IPS-15b (cell line): ENCODE data around the gene PLXNA2.

ENCODE experiments used
- H3K27me3 ChIP-seq: one replicate; pipeline ENCODE4 v1.6.1; 2013; ENCODE audit warnings: low read length; ENCODE audit not compliant: control insufficient read depth, insufficient read depth
- H3K36me3 ChIP-seq: one replicate; pipeline ENCODE4 v1.6.1; 2013; ENCODE audit warnings: low read length; ENCODE audit not compliant: control insufficient read depth, insufficient read depth
- H3K4me1 ChIP-seq: one replicate; pipeline ENCODE4 v1.6.1; 2013; ENCODE audit warnings: mild to moderate bottlenecking, low read length; ENCODE audit not compliant: control insufficient read depth, insufficient read depth
- H3K4me3 ChIP-seq: one replicate; pipeline ENCODE4 v1.5.1; 2013; ENCODE audit warnings: low read depth, low read length
- H3K9ac ChIP-seq: one replicate; pipeline ENCODE4 v1.6.1; 2013; ENCODE audit warnings: low read depth, mild to moderate bottlenecking, low read length
- H3K9me3 ChIP-seq: one replicate; pipeline ENCODE4 v1.6.1; 2013; ENCODE audit warnings: mild to moderate bottlenecking, low read length; ENCODE audit not compliant: control insufficient read depth, insufficient read depth

PLXNA2 gene

DNA sequence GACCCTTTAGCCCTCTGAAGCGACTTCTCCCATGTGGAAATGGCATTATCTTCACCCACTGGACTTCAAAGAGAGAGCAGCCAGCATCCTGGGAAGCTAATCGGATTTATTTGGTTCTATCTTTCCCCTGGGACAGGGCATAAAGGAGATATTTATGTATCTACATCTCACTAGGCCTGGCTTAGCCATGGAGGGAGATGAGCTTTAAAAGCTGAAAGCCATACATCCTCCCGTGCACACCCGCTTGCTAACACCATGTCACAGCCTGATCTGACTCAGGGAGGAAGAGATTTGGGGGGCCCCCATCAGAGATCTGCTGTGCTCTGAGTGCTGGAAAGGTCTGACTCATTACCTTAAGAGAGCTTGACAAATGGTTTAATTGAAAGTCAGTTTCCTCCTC, 155.9 kb downstream of the PLXNA2 start:
- Histone ChIP-seq H3K4me3 (no peak overlapping the region), H3K4me1 (no peaks in the 10 kb centered on the region), H3K36me3 (no peaks in the 10 kb centered on the region), H3K9me3 (no peaks in the 10 kb centered on the region), H3K9ac (no peak overlapping the region), H3K27me3 (no peaks in the 10 kb centered on the region)

DNA sequence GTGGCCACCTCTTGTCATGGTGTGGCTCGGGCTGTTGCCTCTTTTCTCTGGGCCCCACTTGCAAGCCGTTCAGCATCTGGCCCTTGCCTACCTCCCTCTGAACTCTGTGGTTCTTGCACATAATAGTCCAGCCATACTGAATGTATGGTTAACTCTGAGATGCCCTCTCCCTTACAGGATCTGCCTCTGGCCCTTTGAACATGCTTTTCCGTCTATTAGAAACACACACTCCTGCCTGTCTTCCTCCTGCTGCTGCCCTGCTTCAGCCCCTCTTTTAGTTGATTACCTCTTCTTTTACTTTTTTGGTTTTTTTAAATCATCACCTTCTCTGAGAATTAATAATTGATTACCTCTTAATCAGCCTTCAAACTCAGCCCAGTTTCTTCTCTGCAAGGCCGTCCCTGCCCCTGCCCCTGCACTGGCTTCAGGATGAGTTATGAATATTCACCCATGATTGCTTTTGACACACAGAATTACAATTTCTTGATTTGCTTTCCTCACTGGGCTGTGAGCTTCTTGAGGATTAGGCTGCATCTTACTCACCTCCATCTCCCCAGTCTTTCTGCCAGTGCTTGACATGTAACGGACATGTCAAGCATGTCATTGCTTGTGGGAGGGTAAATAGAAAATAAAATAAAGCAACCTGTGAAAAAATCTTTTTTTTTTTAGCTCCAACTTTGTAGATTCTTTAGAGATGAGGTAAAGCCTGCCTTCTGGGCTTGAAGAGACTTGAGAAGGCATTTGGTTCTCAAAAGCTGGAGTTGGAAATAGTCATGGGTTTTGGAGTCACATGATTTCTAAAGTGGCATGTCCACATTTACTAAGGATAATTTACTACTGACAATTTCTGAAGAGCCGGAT, 158.3 kb downstream of the PLXNA2 start:
- Histone ChIP-seq H3K9me3 (no peaks in the 10 kb centered on the region), H3K4me3 (no peak overlapping the region), H3K27me3 (no peaks in the 10 kb centered on the region), H3K4me1 (no peaks in the 10 kb centered on the region), H3K9ac (no peak overlapping the region), H3K36me3 (no peaks in the 10 kb centered on the region)

DNA sequence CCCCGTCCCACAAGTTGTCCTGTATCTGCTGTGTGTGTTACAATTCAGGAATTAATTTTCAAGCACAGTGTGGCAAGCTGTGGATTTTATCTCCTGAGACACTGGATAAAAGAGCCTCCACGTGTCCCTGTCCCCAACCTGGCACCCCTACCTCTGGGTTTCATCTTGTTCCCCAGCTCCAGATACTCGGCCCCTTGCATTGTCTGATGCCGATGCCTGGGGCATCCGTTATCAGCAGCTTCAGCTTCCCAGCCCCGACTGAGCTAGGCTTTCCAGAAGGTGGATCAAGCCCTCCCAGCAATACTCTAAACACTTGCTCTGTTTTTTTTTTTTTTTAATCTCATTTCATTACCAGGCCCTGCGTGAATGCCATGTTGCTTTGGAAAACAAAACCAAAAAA, 159.4 kb downstream of the PLXNA2 start:
- H3K4me3 ChIP-seq, result no peak overlapping the region
- no peaks in the 10 kb centered on the region for H3K4me1 ChIP-seq
- H3K36me3 ChIP-seq, result no peaks in the 10 kb centered on the region
- no peaks in the 10 kb centered on the region for H3K27me3 ChIP-seq
- H3K9me3 ChIP-seq, result no peaks in the 10 kb centered on the region
- no peak overlapping the region for H3K9ac ChIP-seq

DNA sequence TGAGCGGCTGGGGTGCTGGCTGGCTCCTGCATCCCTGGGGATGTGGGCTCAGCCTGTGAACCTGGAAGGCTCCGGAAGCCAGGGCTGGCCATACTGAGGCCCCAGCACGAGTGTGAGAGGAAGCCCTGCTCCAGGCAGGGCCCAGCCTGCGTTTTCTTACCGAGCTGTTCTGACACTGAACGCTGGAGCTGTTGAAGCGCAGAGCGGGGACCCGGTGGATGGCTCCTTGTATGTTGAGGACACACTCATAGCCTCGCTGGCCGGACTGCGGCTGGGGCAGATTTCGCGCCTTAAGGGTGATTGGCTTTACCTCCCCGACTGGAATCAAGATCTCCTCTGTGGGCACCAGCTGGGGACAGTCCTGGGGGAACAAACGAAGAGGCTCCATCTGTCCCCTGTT, 160.0 kb downstream of the PLXNA2 start:
- Histone ChIP-seq H3K9me3 (no peaks in the 10 kb centered on the region), H3K36me3 (no peaks in the 10 kb centered on the region), H3K4me1 (no peaks in the 10 kb centered on the region), H3K27me3 (no peaks in the 10 kb centered on the region), H3K9ac (no peak overlapping the region), H3K4me3 (no peak overlapping the region)

DNA sequence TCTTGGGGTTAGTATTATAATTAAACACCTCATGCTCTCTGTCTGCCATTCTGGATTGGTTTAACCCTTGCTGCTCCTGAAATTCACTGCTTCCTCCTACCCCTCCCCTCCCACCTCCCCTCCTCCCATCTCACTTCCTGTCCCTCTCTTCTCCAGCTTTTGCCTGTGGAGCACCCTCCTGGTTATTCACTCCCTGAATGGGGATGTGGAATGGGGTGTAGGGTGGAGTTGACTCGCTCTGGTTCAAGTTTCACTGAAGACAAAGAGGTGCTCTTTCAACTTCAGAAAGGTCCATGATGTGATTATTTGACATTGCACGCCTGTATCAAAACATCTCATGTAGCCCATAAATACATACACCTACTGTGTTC, 160.5 kb downstream of the PLXNA2 start:
- no peaks in the 10 kb centered on the region for H3K27me3 ChIP-seq
- H3K36me3 ChIP-seq, result no peaks in the 10 kb centered on the region
- no peaks in the 10 kb centered on the region for H3K9me3 ChIP-seq
- no peak overlapping the region for H3K9ac ChIP-seq
- H3K4me3 ChIP-seq, result no peak overlapping the region
- H3K4me1 ChIP-seq, result no peaks in the 10 kb centered on the region

DNA sequence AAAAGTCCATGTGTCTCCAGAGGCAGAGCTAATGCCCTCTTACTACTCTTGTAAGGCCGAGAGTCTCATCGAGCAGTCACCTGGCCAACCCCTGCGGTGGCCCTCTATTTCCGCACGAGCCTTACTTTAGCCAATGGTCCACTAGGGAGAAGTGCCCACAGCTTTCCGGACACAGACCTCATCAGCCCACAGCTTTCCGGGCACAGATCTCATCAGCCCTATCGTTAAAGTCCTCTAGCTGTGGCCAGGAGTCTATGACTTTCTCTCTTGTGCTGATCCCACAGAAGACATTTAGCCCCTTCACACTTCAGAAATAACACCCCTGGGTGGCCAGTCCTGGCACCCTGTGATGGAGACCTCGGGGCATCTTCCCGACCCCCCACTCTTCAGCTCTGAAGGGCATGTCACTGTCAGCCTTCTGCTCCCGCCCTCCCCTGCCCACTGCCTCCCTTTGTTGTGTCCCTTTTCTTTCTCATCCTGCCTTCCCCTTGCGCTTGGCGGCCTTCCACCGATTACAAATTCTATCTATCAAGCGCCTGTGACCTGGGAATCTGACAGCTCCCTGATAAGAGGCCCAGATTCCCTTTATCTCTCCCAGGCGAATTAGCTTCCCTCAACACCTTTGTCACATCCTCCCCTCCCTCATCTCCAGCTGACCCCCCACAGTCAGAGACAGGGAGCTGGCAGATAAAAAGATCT, 161.0 kb downstream of the PLXNA2 start:
- Histone ChIP-seq H3K36me3 (no peaks in the 10 kb centered on the region), H3K4me1 (no peaks in the 10 kb centered on the region), H3K4me3 (no peak overlapping the region), H3K9ac (no peak overlapping the region), H3K27me3 (no peaks in the 10 kb centered on the region), H3K9me3 (no peaks in the 10 kb centered on the region)

DNA sequence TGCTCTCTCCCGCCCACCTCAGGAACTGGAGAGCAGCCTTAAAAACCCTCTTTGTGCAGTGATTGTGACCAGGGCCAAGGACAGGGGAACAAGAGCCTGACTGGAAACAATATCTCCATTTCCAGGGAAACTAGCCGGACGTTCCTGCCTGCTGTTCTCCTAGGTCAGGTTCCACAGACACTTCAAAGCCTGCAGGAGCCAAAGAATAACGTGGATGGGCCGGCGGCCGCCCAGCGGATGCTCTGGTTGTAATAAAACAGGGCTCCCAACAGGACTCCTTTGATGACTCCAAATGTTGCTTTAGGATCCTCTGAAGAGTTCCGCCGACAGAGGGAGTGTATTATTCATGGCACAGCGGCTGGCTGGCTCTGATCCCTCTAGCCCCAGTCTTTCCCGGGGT, 162.2 kb downstream of the PLXNA2 start:
- no peaks in the 10 kb centered on the region for H3K4me1 ChIP-seq
- H3K9ac ChIP-seq, result no peak overlapping the region
- H3K27me3 ChIP-seq, result no peaks in the 10 kb centered on the region
- no peaks in the 10 kb centered on the region for H3K9me3 ChIP-seq
- no peak overlapping the region for H3K4me3 ChIP-seq
- H3K36me3 ChIP-seq, result no peaks in the 10 kb centered on the region

DNA sequence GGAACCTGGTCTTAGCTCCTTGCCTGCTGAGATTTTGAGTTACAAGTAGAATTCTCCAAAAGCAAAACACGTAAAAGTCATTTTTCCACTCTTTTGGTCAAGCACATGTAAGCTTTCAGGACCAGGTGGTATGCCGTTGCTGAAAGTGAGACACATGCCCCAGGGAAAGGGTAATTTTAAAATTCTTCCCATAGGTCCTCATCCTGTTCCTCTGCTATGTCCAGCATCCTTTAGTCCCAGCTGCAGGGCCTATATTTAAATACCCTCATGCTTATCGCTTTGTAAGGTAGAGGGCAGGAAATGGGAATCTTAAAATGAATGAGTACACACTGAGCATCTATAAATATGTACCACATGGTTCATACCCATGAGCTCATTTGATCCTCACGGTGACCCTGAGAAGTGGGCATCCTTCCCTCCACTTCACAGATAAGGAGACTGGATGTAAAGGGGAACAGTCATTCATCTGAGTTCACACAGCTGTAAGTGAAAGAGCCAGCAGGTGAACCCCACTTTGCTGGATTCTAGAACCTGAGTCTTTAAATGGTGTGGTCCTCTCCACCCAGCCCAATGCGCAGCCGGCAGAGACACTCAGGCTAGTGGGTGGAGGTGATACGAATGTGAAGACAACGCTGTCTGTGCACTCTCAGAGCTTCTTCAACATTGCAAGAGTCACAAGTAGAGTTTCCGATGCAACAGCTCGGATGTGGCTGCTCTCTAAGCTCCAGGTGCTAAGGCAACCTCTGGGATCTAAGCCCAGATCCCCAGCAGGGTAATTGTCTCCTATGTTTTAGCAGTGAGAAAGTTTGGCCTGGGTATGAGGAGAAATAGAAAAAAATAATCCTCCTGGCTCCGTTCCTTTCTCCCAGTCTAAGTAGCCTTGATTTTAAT, 163.5 kb downstream of the PLXNA2 start:
- Histone ChIP-seq H3K9ac (no peak overlapping the region), H3K27me3 (no peaks in the 10 kb centered on the region), H3K4me3 (no peak overlapping the region), H3K36me3 (no peaks in the 10 kb centered on the region), H3K9me3 (no peaks in the 10 kb centered on the region), H3K4me1 (no peaks in the 10 kb centered on the region)

DNA sequence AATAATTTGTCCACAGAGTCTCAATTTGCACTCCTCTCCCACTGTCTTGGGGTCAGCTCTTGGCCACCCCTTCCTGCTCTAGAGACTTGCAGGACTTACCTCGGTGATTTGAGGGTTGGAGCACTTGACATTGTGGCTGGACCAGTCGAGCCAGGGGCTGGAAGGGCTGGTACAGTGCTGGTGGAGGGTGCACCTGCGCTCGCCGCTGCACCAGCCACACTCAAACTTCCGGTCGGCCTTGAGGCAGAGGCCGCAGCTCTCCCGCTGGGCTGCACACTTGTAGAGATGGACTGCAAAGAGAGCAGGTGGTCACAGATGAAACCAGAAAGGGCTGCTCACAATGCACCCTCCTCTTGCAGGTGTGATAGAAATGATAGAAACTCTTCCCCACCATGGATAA, 165.0 kb downstream of the PLXNA2 start:
- Histone ChIP-seq H3K27me3 (no peaks in the 10 kb centered on the region), H3K4me1 (no peaks in the 10 kb centered on the region), H3K4me3 (no peak overlapping the region), H3K36me3 (peaks cover 1% of the 10 kb centered on the region), H3K9me3 (no peaks in the 10 kb centered on the region), H3K9ac (no peak overlapping the region)

DNA sequence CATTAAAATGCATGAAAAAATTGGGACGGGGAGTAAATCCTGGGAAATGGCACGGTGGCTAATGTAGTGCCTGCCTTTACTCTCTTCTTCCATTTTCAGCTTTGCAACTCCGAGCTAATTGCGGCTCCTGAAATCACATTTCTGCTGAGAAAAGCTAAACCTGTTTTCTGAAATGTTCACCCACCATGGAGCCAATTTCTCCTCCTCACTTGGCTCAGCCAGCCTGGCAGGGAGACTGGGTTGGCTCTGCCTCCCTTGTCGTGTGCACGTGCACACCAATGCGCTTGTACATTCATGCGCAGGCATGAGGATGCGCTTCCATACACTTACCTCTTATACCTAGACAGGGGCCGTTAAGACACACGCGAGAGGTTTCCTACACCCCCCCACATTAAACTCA, 165.4 kb downstream of the PLXNA2 start:
- Histone ChIP-seq H3K27me3 (no peaks in the 10 kb centered on the region), H3K36me3 (peaks cover 3% of the 10 kb centered on the region), H3K4me1 (no peaks in the 10 kb centered on the region)

DNA sequence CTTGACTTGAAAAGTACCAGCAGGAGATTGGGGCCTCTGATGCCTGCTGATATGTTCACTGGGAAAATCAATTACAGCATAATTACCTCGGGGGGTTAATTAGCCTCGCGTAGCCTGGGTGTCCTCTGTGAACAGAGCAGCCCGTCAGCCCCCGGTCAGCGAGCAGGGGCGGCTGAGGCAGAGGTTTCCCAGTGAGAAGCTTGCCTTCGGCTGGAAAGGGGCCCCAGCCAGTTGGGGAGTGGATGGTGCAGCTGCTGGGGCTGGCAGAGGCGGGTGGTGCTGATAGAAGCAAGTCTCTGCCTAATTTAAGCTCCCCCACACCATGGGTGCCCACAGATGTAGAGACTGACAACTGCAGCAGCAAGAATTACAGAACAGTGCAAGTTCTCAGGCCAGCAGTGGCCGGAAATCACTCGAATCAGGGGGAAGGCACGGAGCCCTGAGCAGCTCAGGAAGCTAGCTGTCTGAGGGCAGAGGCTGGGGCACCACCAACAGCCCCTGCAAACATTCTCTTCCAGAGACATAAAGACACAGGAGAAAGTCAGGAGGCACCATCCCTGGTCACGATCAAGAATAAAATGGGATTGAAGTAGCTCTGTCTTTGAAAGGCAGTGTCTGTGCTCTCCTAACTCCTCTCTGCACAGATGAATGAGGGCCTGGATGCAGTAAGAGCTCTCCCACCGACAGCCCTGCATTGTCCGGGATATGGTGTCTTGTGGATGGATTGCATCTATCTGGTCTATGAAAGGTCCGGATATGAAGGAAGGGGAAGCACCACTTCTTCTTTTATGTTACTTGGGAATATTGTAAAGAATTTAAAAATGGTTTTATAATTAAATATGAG, 166.7 kb downstream of the PLXNA2 start:
- no peaks in the 10 kb centered on the region for H3K27me3 ChIP-seq
- no peak overlapping the region for H3K9ac ChIP-seq
- peaks cover 3% of the 10 kb centered on the region for H3K36me3 ChIP-seq
- H3K4me1 ChIP-seq, result no peaks in the 10 kb centered on the region
- H3K4me3 ChIP-seq, result no peak overlapping the region
- H3K9me3 ChIP-seq, result no peaks in the 10 kb centered on the region

More for the DNA sequence above, 165.4 kb downstream of the PLXNA2 start:
- no peak overlapping the region for H3K9ac ChIP-seq
- no peak overlapping the region for H3K4me3 ChIP-seq
- H3K9me3 ChIP-seq, result no peaks in the 10 kb centered on the region
